Nephron (organoid): Measurements from ENCODE around the gene VAMP5.
A peak's percentile ranks its signal among the peaks of the same experiment; 100 is the strongest.

ENCODE experiments used
- H3K27ac Mint-ChIP-seq, 3 experiments: 2 replicates each; pipeline ENCODE4 v1.8.0; 2020; ENCODE audit warnings: mixed read lengths in 3 of 3, mild to moderate bottlenecking in 2 of 3, moderate library complexity in 1 of 3
- H3K27me3 Mint-ChIP-seq: 2 replicates; pipeline ENCODE4 v1.8.0; 2021; ENCODE audit warnings: low read depth, mild to moderate bottlenecking, moderate library complexity, mixed read lengths
- H3K36me3 Mint-ChIP-seq: 2 replicates; pipeline ENCODE4 v1.8.0; 2020; ENCODE audit warnings: low read depth, mixed read lengths
- H3K4me1 Mint-ChIP-seq: 2 replicates; pipeline ENCODE4 v1.8.0; 2020; ENCODE audit warnings: mixed read lengths
- H3K4me3 Mint-ChIP-seq, 3 experiments: 2 replicates each; pipeline ENCODE4 v1.8.0; 2020; ENCODE audit warnings: mild to moderate bottlenecking in 3 of 3, mixed read lengths in 3 of 3, moderate library complexity in 2 of 3
- H3K9me3 Mint-ChIP-seq: 2 replicates; pipeline ENCODE4 v1.8.0; 2020; ENCODE audit warnings: mixed read lengths
- TF ChIP-seq, protein P1 (sequence below), 3 experiments: fragments of 200-600 bp; sonication (generic); IDR thresholded peaks; one replicate each; pipeline ENCODE4 v1.5.0; 2021; ENCODE audit warnings: antibody characterized with exemption in 3 of 3; ENCODE audit not compliant: unreplicated experiment in 3 of 3

Gene VAMP5

GRCh38 chr2:85604568-85605339, 20.5 kb downstream of the VAMP5 start:
- no peaks in the 10 kb centered on the region for H3K9me3 Mint-ChIP-seq
- peak overlapping the region; percentile 55 to 66 (median 60) for H3K27ac Mint-ChIP-seq
- H3K4me1 Mint-ChIP-seq, result peaks cover 33% of the 10 kb centered on the region
- peak overlapping the region; percentile 49 to 91 (median 55) for H3K4me3 Mint-ChIP-seq
- TF ChIP-seq, protein P1, sequence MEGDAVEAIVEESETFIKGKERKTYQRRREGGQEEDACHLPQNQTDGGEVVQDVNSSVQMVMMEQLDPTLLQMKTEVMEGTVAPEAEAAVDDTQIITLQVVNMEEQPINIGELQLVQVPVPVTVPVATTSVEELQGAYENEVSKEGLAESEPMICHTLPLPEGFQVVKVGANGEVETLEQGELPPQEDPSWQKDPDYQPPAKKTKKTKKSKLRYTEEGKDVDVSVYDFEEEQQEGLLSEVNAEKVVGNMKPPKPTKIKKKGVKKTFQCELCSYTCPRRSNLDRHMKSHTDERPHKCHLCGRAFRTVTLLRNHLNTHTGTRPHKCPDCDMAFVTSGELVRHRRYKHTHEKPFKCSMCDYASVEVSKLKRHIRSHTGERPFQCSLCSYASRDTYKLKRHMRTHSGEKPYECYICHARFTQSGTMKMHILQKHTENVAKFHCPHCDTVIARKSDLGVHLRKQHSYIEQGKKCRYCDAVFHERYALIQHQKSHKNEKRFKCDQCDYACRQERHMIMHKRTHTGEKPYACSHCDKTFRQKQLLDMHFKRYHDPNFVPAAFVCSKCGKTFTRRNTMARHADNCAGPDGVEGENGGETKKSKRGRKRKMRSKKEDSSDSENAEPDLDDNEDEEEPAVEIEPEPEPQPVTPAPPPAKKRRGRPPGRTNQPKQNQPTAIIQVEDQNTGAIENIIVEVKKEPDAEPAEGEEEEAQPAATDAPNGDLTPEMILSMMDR (IDR thresholded peaks at IDR 0.05; ENCODE audit: unreplicated experiment in 3 of 3), result no peak
- H3K27me3 Mint-ChIP-seq, result peaks cover 3% of the 10 kb centered on the region
- H3K36me3 Mint-ChIP-seq, result peaks cover 21% of the 10 kb centered on the region

DNA sequence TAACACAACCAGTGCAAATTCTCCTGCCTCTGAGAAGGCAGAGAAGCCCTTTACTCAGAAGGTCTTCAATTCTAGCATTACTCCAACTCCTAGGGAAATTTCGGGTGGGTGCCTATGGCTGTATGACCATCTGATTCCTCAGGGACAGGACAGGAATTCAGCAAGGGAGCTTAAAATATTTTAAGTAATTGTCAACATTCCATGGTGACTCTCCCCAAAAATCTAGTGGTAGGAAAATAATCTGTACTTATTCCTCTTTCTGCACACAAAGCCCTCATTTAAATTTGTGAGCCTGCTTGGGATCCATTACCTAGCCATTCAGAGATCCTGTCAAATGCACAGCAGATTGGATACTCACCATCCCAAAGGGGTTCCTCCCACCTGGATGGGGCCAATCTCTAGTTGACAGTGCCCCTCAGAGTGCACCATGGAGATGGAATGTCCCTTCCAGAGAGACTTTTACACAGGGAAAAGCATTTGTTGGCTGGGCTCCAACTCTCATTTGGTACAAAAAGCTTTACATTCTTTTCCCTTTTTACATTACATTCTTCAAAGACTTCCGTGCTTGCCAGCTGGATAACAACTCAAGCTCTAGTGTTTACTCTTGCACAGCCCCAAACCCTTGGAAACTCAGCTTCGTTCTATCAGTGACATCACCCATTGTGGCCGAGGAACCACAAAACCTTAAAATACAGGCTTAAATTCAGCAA, 21.3 kb downstream of the VAMP5 start:
- H3K27ac Mint-ChIP-seq, result peak overlapping the region; percentile 16 to 66 (median 60)
- H3K4me1 Mint-ChIP-seq, result peaks cover 38% of the 10 kb centered on the region
- peak overlapping the region; percentile 18 to 60 (median 55) for H3K4me3 Mint-ChIP-seq
- no peaks in the 10 kb centered on the region for H3K9me3 Mint-ChIP-seq
- H3K27me3 Mint-ChIP-seq, result peaks cover 3% of the 10 kb centered on the region
- TF ChIP-seq, protein P1 (IDR thresholded peaks at IDR 0.05; ENCODE audit: unreplicated experiment in 3 of 3), result no peak
- peaks cover 25% of the 10 kb centered on the region for H3K36me3 Mint-ChIP-seq

- H3K4me3 Mint-ChIP-seq, result peak overlapping the region; percentile 18 to 55 (median 18)
- peaks cover 3% of the 10 kb centered on the region for H3K27me3 Mint-ChIP-seq
- peaks cover 25% of the 10 kb centered on the region for H3K36me3 Mint-ChIP-seq
- H3K27ac Mint-ChIP-seq, result peak overlapping the region; percentile 16 to 66 (median 60)
- no peaks in the 10 kb centered on the region for H3K9me3 Mint-ChIP-seq
- H3K4me1 Mint-ChIP-seq, result peaks cover 38% of the 10 kb centered on the region
- TF ChIP-seq, protein P1 (IDR thresholded peaks at IDR 0.05; ENCODE audit: unreplicated experiment in 3 of 3), result no peak
These were observed 21.9 kb downstream of the VAMP5 start for GRCh38 chr2:85606116-85606455.

DNA sequence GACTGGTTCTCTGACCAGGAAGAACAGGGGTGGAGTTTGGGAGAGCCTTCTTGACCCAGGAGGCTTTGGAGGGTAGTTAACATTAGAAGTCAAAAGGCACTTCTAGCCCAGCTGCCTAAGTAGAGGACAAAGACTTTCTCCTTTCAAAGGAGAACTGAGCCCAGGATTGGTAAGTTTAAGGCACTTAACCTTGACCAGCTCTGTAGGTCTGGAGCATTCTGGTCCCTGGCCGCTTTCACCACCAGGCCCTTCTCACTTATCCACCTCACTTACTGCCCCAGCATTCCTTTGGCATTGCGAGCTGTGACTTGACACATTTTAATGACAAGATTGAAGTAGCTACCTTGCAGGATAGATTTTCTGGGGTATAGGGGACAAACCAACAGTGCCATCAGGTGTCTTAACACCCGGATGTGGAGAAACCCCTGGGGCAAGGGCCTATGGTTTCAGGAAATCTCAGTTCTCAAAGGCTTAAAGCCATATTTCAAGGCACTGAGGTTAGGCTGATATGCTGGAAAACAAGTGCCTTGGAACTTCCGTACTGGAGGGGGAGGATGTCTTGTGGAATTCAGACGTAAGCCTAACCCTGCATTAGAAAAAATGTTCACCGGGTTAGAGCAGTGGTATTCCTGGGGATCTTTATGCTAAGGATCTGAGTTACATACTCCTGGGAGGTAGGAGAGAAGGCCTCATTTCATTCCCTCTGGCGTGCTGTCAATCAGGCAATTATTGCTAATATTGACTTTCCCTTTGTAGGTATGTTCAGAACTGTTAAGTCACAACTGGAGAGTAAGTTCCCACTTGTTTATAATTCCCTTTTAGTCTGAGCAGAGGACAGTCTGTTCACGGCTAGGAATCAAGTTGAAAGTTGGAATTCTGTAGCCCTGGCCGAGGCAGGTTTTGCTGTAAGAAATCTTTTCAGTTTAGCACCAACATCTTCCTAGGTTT, 23.3 kb downstream of the VAMP5 start:
- peaks cover 25% of the 10 kb centered on the region for H3K36me3 Mint-ChIP-seq
- peaks cover 3% of the 10 kb centered on the region for H3K27me3 Mint-ChIP-seq
- H3K9me3 Mint-ChIP-seq, result no peaks in the 10 kb centered on the region
- peaks cover 38% of the 10 kb centered on the region for H3K4me1 Mint-ChIP-seq
- H3K27ac Mint-ChIP-seq, result peak overlapping the region; percentile 58 to 80 (median 71)
- peak overlapping the region; percentile 52 to 76 (median 74) for H3K4me3 Mint-ChIP-seq
- TF ChIP-seq, protein P1 (IDR thresholded peaks at IDR 0.05; ENCODE audit: unreplicated experiment in 3 of 3), result no peak

GRCh38 chr2:85611217-85611704, 27.0 kb downstream of the VAMP5 start:
- peaks cover 18% of the 10 kb centered on the region for H3K4me1 Mint-ChIP-seq
- peak overlapping the region; percentile 85 to 95 (median 86) for H3K27ac Mint-ChIP-seq
- peaks cover 25% of the 10 kb centered on the region for H3K36me3 Mint-ChIP-seq
- peaks cover 3% of the 10 kb centered on the region for H3K27me3 Mint-ChIP-seq
- TF ChIP-seq, protein P1 (IDR thresholded peaks at IDR 0.05; ENCODE audit: unreplicated experiment in 3 of 3), result no peak
- no peaks in the 10 kb centered on the region for H3K9me3 Mint-ChIP-seq
- peak overlapping the region; percentile 96 to 99 (median 98) for H3K4me3 Mint-ChIP-seq
